Suprapubic skin (tissue), 4 donors: ENCODE measurements around the gene FOXN3. TPM values are rescaled to one million over a fixed set of nuclear protein-coding genes. Genes with fewer than 3 reads are reported as not detected.

ENCODE experiments used
- DNase-seq, 2 donors: peaks; one replicate each; pipeline ENCODE4 v3.0.0-alpha.2; 2019; ENCODE audit warnings: low spot score in 2 of 2
- H3K27ac ChIP-seq: fragments of 200-600 bp; sonication (generic); one replicate; pipeline ENCODE4 v1.5.1; 2019
- H3K27me3 ChIP-seq: fragments of 200-600 bp; sonication (generic); one replicate; pipeline ENCODE4 v1.5.1; 2019
- H3K36me3 ChIP-seq: fragments of 200-600 bp; sonication (generic); one replicate; pipeline ENCODE4 v1.5.1; 2019
- H3K4me1 ChIP-seq: fragments of 200-600 bp; sonication (generic); one replicate; pipeline ENCODE4 v1.5.1; 2019
- H3K4me3 ChIP-seq: fragments of 200-600 bp; sonication (generic); one replicate; pipeline ENCODE4 v1.5.1; 2019; ENCODE audit warnings: mild to moderate bottlenecking
- H3K9me3 ChIP-seq: fragments of 200-600 bp; sonication (generic); one replicate; pipeline ENCODE4 v1.5.1; 2019
- EP300 ChIP-seq: sonication (generic); formaldehyde crosslinking; IDR thresholded peaks from one replicate; pipeline ENCODE4 v1.6.1; 2017; ENCODE audit warnings: antibody characterized with exemption
- POLR2A ChIP-seq, 2 donors: fragments of 450-650 bp; IDR thresholded peaks; one replicate each; pipeline ENCODE4 v1.6.1; 2017; ENCODE audit warnings: antibody characterized with exemption in 2 of 2, mild to moderate bottlenecking in 2 of 2, moderate library complexity in 2 of 2
- POLR2AphosphoS5 ChIP-seq, 3 donors: sonication (generic); formaldehyde crosslinking; IDR thresholded peaks; one replicate each; pipeline ENCODE4 v1.6.1; 2017; ENCODE audit warnings: antibody characterized with exemption in 3 of 3
- WGBS: methylation state at CpG from one replicate; pipeline ENCODE4 v1.1.5; 2018; 5-methylcytosine and 5-hydroxymethylcytosine counted together
- total RNA-seq, 4 donors: library from RNA; depleted of rRNA; stranded (reverse); fragments of >200 nt; gene quantifications; one replicate each; pipeline ENCODE4 v1.1.0, GENCODE V29; 2016
- TF ChIP-seq, protein P1 (sequence below), 2 donors: fragments of 200-600 bp in 1 of 2; fragments of 450-650 bp in 1 of 2; sonication (generic) in 1 of 2; IDR thresholded peaks; one replicate each; pipeline ENCODE4 v1.5.1; 2016 to 2019; ENCODE audit warnings: antibody characterized with exemption in 2 of 2, mild to moderate bottlenecking in 1 of 2, moderate library complexity in 1 of 2

FOXN3 gene
- total RNA-seq, 4 donors from 2014 or later: 117 to 272 (median 172) TPM

DNA sequence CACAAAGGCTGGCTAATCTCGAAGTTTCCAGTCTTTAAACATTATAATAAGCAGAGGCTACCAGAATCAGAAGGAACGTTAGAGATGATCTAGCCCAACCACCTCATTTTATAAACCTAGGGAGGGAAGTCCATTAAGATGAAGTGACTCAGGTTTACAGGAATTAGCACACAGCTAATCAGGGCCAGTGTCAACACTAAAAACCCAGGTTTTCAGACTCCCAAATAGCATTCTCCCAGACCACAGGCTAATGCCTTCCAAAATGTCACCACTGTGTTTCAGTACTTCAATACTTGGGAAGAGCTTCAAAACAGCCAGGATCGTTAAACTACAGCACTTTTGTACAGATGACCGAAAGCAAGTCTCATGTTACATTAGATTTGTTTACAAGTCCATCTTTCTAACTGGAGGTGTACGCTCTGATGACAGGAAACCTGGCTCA, 89.2 kb downstream of the FOXN3 start:
- DNase-seq: no peak
- no peaks in the 10 kb centered on the region for H3K27me3 ChIP-seq
- no peak overlapping the region for H3K4me3 ChIP-seq
- peaks cover 11% of the 10 kb centered on the region for H3K4me1 ChIP-seq
- peaks cover 6% of the 10 kb centered on the region for H3K36me3 ChIP-seq
- no peak overlapping the region for H3K27ac ChIP-seq
- 71% methylated on average over 5 of the region's 5 CpGs for WGBS
- TF ChIP-seq EP300: no peak
- TF ChIP-seq, protein P1, sequence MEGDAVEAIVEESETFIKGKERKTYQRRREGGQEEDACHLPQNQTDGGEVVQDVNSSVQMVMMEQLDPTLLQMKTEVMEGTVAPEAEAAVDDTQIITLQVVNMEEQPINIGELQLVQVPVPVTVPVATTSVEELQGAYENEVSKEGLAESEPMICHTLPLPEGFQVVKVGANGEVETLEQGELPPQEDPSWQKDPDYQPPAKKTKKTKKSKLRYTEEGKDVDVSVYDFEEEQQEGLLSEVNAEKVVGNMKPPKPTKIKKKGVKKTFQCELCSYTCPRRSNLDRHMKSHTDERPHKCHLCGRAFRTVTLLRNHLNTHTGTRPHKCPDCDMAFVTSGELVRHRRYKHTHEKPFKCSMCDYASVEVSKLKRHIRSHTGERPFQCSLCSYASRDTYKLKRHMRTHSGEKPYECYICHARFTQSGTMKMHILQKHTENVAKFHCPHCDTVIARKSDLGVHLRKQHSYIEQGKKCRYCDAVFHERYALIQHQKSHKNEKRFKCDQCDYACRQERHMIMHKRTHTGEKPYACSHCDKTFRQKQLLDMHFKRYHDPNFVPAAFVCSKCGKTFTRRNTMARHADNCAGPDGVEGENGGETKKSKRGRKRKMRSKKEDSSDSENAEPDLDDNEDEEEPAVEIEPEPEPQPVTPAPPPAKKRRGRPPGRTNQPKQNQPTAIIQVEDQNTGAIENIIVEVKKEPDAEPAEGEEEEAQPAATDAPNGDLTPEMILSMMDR (IDR thresholded peaks at IDR 0.05): no peak
- no peak for TF ChIP-seq POLR2A (IDR thresholded peaks at IDR 0.05)
- no peak for TF ChIP-seq POLR2AphosphoS5 (IDR thresholded peaks at IDR 0.05)
- H3K9me3 ChIP-seq: no peaks in the 10 kb centered on the region

DNA sequence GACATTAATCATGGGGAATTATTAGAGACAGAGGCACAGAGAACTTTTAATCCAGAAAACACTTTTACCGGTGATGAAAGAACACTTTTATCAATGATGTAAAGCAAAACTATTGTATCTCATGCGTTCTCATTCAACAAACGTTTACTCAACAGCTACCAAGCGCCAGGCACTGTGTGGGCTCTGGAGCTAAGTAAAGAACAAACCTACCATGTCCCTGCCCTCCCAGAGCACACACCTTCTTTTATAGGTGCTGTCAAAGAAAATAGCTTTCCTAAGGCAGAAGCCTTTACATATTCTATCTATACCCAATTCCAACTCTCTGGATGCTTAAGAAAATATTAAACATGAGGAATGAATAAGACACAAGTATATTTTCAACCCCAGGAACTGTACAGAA, 91.1 kb downstream of the FOXN3 start:
- whole genome bisulfite sequencing: 92% methylated on average over 4 of the region's 4 CpGs
- Histone ChIP-seq H3K36me3 (peaks cover 6% of the 10 kb centered on the region), H3K9me3 (no peaks in the 10 kb centered on the region), H3K27me3 (no peaks in the 10 kb centered on the region), H3K27ac (no peak overlapping the region), H3K4me1 (peaks cover 21% of the 10 kb centered on the region), H3K4me3 (no peak overlapping the region)
- TF ChIP-seq EP300: no peak
- no peak for TF ChIP-seq POLR2A (IDR thresholded peaks at IDR 0.05)
- TF ChIP-seq, protein P1 (IDR thresholded peaks at IDR 0.05): no peak
- no peak for TF ChIP-seq POLR2AphosphoS5 (IDR thresholded peaks at IDR 0.05)
- DNase-seq: no peak

DNA sequence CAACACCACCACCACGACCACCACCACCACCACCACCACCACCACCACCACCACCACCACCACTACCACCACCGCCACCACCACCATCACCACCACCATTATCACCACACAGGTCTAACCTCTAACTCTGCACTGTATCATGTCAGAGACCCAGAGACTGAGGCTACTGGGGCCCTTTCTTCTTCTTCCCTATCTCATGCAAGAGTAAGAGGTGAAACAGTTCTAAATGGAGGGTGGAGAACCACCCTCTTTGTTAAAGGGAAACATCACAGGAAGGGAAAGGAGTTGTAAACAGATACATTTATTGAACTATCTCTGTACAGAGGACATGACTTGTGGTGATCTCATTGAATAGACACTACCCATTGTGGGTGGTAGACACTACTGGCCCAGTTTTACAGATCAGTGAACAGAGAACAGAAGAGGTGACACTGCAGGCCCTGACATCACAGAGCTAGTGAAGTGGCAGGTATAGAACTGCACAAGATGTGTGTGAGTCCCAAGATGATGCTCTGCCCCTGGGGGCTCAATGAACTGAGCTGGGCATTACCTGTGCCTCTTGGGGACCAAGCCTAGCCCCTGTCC, 91.6 kb downstream of the FOXN3 start:
- TF ChIP-seq, protein P1 (IDR thresholded peaks at IDR 0.05): no peak
- TF ChIP-seq POLR2AphosphoS5 (IDR thresholded peaks at IDR 0.05): no peak
- no peak for TF ChIP-seq POLR2A (IDR thresholded peaks at IDR 0.05)
- TF ChIP-seq EP300: no peak

DNA sequence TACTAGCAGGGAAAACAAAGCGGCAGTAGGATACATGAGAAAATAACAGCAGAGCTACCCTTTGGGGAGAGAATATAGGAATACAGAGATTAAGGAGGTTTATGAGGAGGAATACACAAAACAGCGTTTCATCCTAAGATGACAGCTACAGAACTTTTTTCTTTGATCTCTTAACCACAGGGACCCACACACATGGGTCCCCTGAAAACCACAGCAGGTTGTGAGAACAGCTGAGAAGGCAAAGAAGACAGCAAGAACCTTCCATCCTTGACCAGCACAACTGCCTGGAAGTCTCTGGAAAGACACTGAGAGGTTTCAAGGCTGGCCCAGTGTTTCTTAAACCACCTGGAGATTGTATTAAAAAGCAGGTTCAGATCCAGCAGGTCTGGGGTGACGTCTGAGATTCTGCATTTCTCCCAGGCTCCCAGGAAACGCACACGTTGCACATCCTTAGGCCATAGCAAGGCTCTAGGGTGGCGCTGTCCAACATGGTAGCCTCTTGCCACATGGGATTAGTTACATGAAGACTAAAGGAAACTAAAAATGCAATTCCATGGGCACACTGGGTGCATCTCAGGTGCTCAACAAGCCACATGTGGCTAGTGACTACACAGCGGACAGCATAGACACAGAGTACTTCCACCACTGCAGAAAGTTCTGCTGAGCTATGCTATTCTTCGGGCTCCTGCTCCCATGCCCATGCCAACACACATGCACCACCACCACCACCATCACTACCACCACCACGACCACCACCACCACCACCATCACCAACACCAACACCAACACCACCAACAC, 92.3 kb downstream of the FOXN3 start:
- Histone ChIP-seq H3K4me3 (no peak overlapping the region), H3K4me1 (peaks cover 10% of the 10 kb centered on the region), H3K36me3 (peaks cover 6% of the 10 kb centered on the region), H3K27ac (no peak overlapping the region), H3K27me3 (no peaks in the 10 kb centered on the region), H3K9me3 (no peaks in the 10 kb centered on the region)
- TF ChIP-seq EP300 (no peak), POLR2A (IDR thresholded peaks at IDR 0.05) (no peak), POLR2AphosphoS5 (IDR thresholded peaks at IDR 0.05) (no peak)
- TF ChIP-seq, protein P1 (IDR thresholded peaks at IDR 0.05): no peak
- 93% methylated on average over 6 of the region's 9 CpGs for WGBS
- no peak for DNase-seq

More for the DNA sequence above, 91.6 kb downstream of the FOXN3 start:
- 89% methylated on average over 2 of the region's 2 CpGs for WGBS
- DNase-seq: no peak
- Histone ChIP-seq H3K4me1 (peaks cover 16% of the 10 kb centered on the region), H3K27ac (no peak overlapping the region), H3K36me3 (peaks cover 6% of the 10 kb centered on the region), H3K9me3 (no peaks in the 10 kb centered on the region), H3K4me3 (no peak overlapping the region), H3K27me3 (no peaks in the 10 kb centered on the region)

DNA sequence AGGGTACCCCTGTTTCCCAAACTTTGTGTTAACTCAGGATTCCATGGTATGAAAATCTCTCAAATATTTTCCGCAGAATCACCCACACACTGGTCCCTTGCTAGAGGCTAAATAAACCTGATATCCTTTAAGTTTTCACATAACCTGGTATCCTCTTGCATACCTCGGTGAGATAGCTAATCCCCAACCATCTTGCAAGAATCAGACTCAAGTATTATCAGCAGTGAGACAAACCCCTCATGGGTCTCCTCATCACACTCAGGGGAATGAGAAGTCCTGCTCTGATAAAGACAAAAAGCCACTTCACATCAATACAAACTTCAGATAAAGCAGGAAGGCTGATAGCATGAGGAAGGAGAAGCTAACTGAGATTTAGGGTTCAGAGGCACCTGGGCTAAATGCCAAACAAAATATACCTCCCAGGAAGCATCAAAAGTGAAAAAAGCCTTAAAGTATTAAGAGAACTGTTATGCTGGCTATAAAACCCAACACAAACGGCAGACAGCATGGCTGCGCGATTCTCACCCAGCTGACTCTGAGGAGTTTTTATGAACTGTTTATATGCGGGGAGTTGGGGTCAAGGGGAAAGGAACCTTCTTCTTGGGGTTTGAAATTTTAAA, 96.5 kb downstream of the FOXN3 start:
- H3K9me3 ChIP-seq: no peaks in the 10 kb centered on the region
- H3K27me3 ChIP-seq: no peaks in the 10 kb centered on the region
- DNase-seq: no peak
- H3K36me3 ChIP-seq: peaks cover 3% of the 10 kb centered on the region
- 95% methylated on average over 6 of the region's 6 CpGs for WGBS
- TF ChIP-seq POLR2AphosphoS5 (IDR thresholded peaks at IDR 0.05) (no peak), EP300 (no peak)
- TF ChIP-seq, protein P1 (IDR thresholded peaks at IDR 0.05): no peak
- H3K4me1 ChIP-seq: peaks cover 10% of the 10 kb centered on the region
- no peak overlapping the region for H3K27ac ChIP-seq
- no peak overlapping the region for H3K4me3 ChIP-seq
